GM21528 (cell line): ENCODE results near the gene CXCR1.
"Not testable (repeated sequence)": the region's sequence is repeated elsewhere in the genome, so short reads cannot be mapped to it uniquely, and the experiment has no call there.

Experiments used
- ATAC-seq: cut with Tn5 transposase; IDR thresholded peaks from one replicate; pipeline ENCODE4 v1.9.1; 2021; ENCODE audit warnings: mild to moderate bottlenecking, moderate library complexity; ENCODE audit not compliant: unreplicated experiment, low FRiP score

Gene CXCR1

DNA sequence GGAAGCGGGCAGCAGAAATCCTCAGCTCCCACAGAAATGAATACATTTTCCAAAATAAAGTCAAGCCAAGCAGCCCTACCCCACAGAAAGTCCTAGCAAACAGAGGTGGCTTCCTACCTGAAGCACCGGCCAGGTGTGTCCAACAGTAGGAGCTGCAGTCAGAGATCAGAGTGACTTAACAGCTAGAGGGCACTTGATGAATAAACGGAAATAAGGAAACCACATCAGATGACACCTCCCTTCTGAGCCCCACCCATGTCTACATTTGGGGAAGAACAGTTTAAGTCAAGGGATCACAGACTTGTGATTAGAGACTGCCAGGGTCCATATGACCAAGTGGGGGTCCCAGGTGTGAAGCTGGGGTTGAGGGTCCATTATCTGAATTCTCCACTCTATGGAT, at the start of gene CXCR1:
Gene CXCR1 (minus strand): TSS at position 172 of the 400 bp plus-strand sequence. CDS start 1,751 bp downstream, outside the sequence.
- no peak for ATAC-seq

DNA sequence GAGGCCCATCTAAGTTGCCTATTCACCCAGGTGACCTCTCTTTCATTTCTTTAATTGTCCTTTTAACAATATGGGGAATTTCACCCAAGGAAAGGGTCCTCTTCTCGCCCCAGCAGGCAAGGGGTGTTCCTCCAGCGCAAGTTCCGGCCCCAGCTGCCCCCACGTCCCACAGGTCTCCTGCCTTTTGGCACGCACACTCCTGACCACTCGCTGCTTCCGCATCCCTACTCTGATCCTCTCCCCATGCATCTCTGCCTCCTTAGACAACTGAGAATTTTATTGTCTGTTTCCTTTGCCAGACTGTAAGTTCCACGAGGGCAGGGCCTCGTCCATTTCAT, 49.5 kb upstream of the CXCR1 start:
- ATAC-seq = no peak

DNA sequence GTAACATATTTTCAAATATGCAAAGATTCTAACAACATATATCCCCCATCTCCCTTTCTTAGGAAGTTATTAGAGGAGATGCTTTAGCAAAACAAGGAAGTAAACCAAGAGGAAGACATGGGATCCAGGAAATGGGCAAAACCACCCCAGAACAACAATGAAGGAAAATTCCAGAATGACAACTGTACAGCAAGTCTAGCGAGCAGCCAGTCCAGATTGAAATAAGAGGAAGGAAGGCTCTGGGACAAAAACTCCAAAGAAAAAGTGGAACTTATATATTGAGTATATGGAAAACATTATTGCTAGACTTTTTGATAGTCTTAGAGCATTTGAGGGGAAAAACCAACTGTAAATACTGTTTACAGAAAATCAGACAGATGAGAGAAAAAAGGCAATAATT, 47.4 kb upstream of the CXCR1 start:
- ATAC-seq = no peak

DNA sequence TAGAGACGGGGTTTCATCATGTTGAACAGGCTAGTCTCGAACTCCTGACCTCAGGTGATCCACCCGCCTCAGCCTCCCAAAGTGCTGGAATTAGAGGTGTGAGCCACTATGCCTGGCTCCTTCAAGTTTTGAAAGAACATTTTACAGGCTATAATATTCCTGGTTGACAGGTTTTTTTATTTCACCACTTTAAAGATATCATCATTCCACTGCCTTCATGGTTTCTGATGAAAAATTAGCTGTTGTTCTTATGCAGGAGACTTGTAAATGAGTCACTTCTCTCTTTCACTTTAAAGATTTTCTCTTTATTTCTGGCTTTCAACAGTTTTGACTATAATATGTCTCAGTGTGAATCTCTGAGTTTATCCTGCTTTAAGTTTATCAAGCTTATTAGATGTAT, 42.3 kb upstream of the CXCR1 start:
- no peak for ATAC-seq

DNA sequence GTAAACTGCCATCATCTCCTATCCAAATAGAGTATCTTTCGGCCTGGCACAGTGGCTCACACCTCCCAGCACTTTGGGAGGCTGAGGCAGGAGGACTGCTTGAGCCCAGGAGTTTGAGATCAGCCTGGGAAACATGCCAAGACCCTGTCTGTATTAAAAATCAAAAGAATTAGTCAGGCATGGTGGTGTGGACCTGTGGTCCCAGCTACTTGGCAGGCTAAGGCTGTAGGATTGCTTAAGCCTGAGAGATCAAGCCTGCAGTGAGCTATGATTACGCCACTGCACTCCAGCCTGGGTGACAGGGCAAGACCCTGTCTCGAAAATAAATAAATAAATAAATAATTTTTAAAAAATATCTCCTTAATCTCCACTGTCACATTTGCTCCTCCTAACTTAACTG, 35.5 kb upstream of the CXCR1 start:
- ATAC-seq = no peak

DNA sequence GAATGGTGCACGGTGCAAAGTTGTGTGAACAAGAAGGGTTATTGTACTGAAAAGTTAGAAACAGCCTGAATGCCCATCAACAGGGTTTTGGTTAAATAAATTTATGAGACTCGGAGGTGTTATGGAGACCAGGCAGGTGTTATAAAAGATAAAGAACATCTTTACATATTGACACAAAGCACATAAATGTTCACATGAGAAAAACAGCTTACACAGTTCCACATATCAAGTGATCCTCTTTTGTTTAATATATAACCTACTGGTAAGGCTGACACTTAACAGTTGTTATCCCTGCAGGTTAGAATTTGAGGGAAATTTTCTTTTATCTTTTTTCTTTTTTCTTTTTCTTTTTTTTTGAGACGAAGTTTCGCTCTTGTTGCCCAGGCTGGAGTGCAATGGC, 30.2 kb upstream of the CXCR1 start:
- ATAC-seq = no peak

DNA sequence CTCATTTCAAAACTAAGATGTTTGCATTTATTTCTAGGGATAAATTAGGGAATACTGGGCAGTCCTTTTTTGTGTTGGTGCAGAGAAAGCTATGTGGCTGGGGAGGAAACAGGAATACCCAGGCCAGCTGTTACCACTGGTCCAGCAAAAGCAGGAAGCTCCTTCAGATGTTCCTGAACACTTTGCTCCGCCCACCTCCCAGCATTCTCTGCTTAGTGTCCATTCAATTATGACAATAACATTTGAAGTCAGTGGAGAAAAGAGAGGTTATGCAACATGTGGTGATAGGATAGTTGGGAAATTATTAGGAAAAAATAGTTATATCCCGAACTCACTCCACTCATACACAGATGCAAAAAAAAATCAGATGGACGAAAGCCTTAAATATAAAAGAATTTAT, 28.1 kb upstream of the CXCR1 start:
- no peak for ATAC-seq

DNA sequence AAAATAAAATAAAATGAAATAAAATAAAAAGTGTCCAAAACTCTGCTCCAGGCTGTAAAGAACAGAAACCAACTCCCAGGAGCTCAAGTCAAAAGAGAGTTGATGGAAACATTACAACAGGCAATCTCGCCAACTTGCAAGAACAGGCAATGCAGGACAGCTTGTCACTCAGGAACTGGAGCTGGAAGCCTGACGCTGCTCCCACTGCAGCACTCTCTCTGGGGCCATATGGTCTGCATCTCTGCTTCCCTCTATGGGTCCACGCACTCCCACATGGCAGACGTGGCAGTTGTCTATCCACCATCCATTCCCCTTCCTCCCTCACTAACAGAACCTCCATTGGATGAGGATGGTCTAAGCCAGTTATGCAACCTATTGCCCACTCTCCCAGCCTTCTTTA, 26.9 kb upstream of the CXCR1 start:
- ATAC-seq = no peak

DNA sequence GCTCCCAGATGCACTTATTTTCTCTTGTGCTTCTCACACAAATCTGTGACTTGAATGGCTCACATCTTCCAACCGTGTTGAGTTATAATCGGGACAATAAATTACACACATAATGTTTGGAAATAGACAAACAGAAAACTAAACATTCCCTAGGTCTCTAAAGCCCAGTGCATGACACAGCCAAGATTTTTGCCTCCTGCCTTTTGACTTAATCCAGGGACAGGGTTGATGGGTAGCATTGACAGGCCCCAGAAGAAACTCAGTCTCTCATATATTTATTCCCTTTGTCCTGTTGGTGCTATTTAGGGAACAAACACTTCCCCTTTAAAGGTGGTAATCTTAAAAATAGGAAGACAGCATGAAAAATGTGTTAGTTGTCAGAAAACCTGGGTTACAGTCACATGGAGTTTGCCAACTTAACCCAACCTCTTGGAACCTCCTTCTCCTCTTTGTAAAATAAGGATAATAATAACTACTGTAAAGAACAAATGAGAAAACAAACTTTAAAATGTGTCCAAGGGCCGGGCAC, 26.2 kb upstream of the CXCR1 start:
- ATAC-seq = no peak

DNA sequence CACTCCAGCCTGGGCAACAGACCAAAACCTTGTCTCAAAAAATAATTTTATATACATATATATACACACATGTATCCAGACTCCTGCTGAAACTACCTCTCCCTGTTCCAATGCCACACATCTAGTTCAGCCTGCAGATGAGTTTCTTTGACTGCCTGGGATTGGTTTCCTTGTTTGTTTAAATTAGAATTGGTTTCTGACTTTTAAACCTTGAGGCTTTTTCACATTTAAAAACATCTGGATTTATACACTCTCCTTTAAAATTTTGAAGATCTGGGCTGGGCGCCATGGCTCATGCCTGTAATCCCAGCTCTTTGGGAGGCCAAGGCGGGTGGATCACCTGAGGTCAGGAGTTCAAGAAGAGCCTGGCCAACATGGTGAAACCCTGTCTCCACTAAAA, 21.8 kb upstream of the CXCR1 start:
- no peak for ATAC-seq

DNA sequence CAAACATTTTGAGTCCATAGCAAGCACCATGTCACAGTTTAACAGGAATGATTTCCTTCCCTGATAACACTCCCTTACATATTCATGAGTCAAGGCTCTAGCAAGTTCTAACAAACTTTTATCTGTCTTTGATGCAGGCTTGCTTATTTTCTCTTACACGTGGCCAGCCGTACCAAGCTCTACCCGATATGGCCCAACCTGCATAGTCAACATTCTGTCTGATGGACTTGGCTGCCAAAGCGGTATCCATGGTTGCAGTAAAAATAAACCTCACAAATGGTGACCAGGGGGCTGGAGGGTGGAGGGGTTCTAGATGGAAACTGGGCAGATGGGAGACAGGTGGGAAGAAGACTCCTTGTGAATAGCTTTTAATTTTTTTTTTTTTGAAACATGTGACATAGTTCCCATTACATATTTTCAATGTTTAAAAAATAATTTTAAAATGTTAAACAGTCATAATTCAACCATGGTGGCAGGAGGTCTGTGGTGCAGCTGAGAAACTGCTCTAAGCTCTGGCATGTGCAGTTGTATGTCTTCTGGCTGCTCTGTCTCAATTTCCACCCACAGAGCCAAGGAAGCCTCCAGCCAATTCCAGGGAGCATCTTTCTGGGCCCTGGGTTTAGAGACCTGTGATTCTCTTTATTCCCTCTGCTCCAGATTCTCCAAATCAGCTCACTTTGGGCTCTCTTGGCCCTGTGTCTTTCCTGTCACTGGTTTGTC, 20.7 kb upstream of the CXCR1 start:
- no peak for ATAC-seq

DNA sequence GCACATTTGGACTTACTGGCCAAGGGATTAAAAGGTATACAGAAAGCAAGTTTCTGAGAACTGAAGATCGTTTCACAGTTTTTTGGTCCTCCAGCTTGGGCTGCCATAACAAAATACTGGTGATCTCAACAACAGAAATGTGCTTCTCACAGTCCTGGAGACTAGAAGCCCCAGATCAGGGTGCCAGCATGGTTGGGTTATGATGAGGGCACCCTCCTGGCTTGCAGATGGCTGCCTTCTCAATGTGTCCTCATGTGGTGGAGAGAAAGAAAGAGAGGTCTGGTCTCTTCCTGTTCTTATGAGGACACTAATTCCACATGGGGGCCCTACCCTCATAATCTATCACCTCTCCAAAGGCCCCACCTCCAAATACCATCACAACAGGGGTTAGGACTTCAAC, 20.1 kb upstream of the CXCR1 start:
- ATAC-seq = no peak

DNA sequence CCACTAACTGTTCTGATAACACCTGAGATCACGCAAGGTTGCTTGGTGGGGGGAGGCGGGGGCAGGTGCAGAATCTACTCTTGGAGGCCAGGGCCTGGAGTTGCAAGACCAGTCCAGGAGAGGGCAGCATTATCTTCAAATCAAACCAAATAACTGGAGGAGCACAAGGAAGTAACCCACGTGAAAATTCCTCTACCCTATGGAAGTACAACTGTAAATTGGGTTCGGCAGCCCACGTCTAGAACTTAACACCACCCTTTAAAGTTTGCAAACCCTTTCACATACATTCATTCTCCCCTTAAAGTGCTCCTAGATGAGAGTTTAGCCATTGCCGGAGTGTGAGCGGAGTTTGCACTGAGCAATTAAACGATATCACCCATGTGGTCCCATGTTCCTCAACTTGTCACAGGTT, 19.6 kb upstream of the CXCR1 start:
- no peak for ATAC-seq

DNA sequence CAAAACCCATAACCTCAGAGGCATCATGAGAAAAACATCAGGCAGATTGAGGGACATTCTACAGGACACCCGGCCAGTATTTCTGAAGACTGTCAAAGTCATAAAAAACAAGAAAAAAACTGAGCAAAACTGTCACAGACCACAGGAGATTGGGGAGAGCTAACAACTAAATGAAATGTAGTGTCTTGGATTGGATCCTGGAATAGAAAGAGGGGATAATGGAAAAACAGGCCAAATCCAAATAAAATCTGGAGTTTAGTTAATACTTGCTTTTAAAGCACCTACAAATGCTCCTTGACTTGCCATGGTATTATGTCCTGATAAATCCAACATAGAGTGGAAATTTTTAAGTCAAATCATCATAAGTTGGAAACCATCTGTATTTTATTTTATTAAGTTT, 17.6 kb upstream of the CXCR1 start:
- no peak for ATAC-seq

DNA sequence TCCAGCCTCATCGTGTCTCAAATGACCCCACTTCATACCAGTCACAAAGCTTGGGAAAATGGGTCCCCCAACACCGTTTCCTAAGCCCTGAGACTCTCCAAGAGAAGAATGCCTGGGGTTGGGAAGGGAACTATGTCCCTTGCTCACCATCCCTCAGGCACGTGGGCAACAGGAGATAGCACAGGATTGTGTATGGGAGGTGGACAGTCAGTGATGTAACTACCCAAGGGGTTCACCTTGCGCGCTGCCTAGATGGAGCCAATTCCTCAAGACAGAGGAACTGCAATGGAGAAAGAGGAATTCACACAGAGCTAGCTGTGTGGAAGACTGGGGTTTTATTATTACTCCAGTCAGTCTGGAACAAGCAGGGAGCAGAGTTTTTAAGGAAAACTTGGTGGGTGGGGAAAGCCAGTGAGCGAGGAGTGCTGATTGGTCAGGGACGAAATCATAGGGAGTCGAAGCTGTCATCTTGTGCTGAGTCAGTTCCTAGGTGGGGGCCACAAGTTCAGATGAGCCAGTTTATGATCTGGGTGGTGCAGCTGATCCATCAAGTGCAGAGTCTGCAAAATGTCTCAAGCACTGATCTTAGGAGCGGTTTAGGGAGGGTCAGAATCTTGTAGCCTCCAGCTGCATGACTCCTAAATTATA, 13.8 kb upstream of the CXCR1 start:
- no peak for ATAC-seq

DNA sequence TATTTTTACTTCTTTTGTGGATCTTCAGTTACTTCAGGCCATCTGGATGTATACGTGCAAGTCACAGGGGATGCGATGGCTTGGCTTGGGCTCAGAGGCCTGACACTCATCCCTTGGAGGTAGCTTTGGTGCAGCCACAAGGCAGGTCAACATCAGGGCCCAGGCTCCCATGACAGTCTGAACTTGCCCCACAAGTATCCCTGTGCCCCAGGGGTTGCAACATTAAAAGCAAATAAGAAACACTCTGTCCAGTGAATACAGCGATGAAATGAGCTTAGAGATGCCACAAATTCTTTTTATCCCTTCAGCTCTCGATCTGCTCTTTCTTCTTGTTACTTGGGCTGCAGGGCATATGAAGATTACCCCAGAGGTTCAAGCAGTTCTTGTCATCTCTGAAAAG, 13.0 kb upstream of the CXCR1 start:
- no peak for ATAC-seq

DNA sequence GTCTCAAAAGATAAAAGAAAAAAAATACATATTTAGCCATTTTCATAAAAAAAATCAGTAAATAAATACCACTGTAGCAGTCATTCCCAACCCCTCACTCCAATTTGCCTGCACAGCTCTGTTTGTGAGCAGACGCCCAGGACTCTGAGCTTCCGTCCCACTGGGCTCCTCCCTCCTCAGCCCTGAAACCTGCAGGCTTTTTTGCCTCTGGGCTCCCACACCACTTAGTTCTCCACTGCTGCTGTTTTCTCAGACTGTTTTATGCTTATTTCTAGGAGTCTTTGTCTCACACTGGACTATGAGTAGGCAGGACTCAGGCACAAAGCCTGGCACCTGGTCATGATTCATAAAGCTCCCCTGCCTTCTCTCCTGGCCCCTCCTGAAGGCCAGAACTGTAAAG, 6.1 kb upstream of the CXCR1 start:
- ATAC-seq = no peak

DNA sequence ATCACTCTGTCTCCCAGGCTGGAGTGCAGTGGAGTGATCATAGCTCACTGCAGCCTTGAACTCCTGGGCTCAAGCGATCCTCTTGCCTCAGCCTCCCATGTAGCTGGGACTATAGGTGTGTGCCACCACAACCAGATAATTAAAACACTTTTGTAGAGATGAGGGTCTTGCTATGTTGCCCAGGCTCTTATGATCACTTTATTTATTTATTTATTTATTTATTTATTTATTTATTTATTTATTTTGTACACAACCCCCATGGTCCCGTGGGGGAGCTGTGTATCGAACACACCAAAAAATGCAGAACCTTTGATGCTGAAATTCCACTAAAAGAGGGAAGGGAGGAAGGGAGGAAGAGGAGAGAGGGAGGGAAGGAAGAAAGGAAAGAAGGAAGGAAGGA, 5.0 kb upstream of the CXCR1 start:
- not testable (repeated sequence) for ATAC-seq

DNA sequence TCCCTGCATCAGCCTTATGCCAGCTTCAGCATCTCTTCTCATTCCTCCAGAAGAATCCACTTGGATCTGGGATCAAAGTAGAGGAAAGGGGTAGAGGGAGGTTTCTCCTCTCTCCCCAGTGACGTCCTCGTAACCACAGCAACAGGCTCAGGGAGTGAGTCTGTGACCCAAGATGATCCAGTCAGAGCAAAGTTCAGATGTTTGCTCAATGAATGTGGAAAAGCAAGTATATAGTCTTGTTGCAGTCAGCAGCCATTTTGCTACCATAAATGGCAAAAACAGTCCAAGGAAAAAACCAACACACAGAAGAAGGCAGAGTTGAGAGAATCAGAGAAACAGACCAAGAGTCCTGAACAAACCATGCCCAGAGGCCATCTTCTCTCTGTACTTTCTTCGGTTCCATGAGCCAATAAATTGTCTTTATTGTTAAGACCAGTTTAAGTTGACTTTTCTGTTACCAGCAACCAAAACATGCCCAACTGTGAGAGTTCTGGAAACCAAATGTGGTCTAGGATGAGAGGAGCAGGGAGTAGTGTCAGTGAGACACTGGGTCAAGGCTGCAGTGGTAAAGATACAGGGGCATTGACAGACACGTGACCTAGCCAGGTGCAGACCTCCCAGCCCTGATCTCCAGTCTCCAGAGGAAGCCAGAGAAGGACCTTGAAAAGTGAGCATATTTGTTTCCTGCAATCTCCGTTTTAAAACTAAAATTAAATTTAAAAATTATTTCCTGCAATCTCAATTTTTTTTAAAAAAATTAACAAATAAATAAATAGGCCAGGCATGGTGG, 3.2 kb upstream of the CXCR1 start:
- ATAC-seq = no peak

DNA sequence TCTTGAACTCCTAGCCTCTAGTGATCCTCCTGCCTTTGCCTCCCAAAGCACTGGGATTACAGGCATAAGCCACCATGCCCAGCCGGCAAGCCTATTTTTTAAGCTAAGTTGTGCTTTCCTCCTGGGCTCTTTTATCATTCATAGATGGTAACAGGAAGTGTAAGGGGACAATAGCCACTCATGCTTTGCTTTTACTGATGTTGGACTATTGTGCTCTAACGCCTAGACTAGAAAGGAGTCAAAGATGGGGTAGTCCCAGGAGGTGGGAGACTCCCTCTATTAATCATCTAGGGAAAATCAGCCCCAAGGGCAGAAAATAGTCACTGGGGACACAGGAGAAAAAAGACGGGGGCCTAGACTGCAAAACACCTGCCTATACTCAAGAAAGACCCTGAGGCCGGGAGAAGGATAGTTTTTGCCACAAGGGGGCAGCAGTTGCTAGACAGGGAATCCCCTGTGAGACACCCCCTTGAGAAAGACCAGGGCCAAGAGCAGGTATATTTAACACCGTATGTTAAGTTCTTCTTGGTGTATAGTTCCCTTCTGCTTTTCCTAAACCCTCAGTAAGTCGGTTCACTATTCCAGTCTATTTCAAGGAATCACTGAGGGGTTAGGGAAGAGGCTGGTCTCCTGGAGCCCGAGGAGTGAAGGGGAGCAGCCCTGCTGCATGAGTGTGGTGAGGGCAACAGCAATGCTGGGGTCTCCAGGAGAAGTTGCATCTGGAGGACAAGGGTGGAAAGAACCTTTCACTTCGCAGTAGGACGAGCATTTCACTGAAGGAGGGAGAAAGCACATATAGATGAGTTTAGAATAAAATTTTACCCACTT, 2.1 kb upstream of the CXCR1 start:
- ATAC-seq = no peak

DNA sequence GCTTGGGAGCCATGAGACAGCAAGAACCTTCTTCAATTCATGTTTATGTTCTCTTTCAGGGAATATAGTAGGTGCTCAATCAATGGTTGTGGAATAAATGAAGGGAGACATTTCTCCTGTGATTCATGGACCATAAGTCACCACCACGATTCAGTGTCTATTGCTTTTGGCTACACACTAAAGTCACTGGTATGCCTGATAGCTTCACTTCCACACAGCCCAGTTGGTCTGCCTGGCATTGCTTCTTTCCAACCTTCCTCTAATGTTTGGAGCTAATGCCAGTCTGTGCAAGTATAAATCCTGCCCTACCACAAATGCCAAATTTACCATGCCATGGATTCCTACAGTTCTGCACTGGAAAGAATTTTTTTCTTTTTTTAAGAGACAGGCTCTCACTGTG, 1.3 kb upstream of the CXCR1 start:
- ATAC-seq = no peak
